Ovary (tissue), 9 donors: ENCODE data around the gene PTN. TPM values are rescaled to one million over a fixed set of nuclear protein-coding genes. Genes with fewer than 3 reads are reported as not detected.

Source experiments
- DNase-seq, 5 donors: peaks; one replicate each; pipeline ENCODE4 v3.0.0-alpha.2; 2019 to 2020
- H3K27ac ChIP-seq, 2 donors: fragments of 200-600 bp; one replicate each; pipeline versions ENCODE4 v1.5.1 to v1.8.0; 2019 to 2022
- H3K27me3 ChIP-seq: fragments of 200-600 bp; one replicate; pipeline ENCODE4 v1.8.0; 2022
- H3K36me3 ChIP-seq: fragments of 200-600 bp; sonication (generic); one replicate; pipeline ENCODE4 v1.5.1; 2019
- H3K4me1 ChIP-seq: one replicate; pipeline ENCODE4 v1.8.1; 2013; ENCODE audit warnings: mild to moderate bottlenecking, moderate library complexity; ENCODE audit not compliant: insufficient read depth
- H3K4me3 ChIP-seq: fragments of 200-600 bp; sonication (generic); one replicate; pipeline ENCODE4 v1.5.1; 2017
- H3K9me3 ChIP-seq, 2 donors: fragments of 200-600 bp in 1 of 2; sonication (generic) in 1 of 2; one replicate each; pipeline versions ENCODE4 v1.5.1 to v1.8.1; 2013 to 2019; ENCODE audit warnings: mild to moderate bottlenecking in 1 of 2, moderate library complexity in 1 of 2
- EP300 ChIP-seq: sonication (generic); formaldehyde crosslinking; IDR thresholded peaks from one replicate; pipeline ENCODE4 v1.6.1; 2017; ENCODE audit warnings: antibody characterized with exemption
- POLR2A ChIP-seq: fragments of 450-650 bp; IDR thresholded peaks from one replicate; pipeline ENCODE4 v1.6.1; 2017; ENCODE audit warnings: antibody characterized with exemption, mild to moderate bottlenecking, moderate library complexity
- WGBS, 3 donors: extraction: QIAGEN DNeasy Blood & Tissue Kit in 1 of 3; methylation state at CpG; one replicate each; pipeline versions ENCODE4 v1.1.5 to v1.1.7; 2013 to 2017; 5-methylcytosine and 5-hydroxymethylcytosine counted together
- intact Hi-C, 4 donors: fragments of 100-400 bp; cut with DNase I; formaldehyde crosslinking; loops; one replicate each; pipeline versions ENCODE4 v1.11.0 to v1.15.1; 2022 to 2023
- polyA plus RNA-seq, 2 donors: library from polyadenylated mRNA; stranded (reverse); fragments of 200-250 nt in 1 of 2; fragments of 350-450 nt in 1 of 2; fragmentation: Illumina TruSeq in 1 of 2; extraction: RNeasy Lipid Tissue Mini Kit (QIAGEN cat#74804) in 1 of 2; gene quantifications; one replicate each; pipeline ENCODE4 v1.2.3, GENCODE V29; 2013 to 2014
- total RNA-seq, 7 donors: library from RNA; depleted of rRNA in 2 of 7; stranded (reverse); fragments of >200 nt in 2 of 7; fragmentation: NEBNext Ultra II Directional in 3 of 7; extraction: Animal tissue kit (Norgen Biotek cat#: 25700) in 3 of 7; gene quantifications; one replicate each; pipeline versions ENCODE4 v1.1.0 to v1.2.4, GENCODE V29; 2016 to 2023
- TF ChIP-seq, protein P1 (sequence below), 3 donors: fragments of 450-650 bp in 2 of 3; fragments of 200-600 bp in 1 of 3; IDR thresholded peaks; one replicate each; pipeline versions ENCODE4 v1.5.1 to v1.8.0; 2016 to 2022; ENCODE audit warnings: antibody characterized with exemption in 3 of 3, mild to moderate bottlenecking in 1 of 3
- donor health status: DM: no; HTN: no; CAD: no; lungs with moderate emphysema.
- donor health status: DM: no; HTN: no; CAD: no.
- donor health status: Bipolar disorder and iron deficiency.
- donor health status: DM: yes; HTN: yes; CAD: no.
- donor health status: DM: no; HTN: no; CAD: no.
- donor health status: DM: yes; HTN: yes; CAD: no.

The PTN gene
- total and polyA plus RNA-seq, 9 donors, result 2.1 to 20.0 (median 4.3) TPM

DNA sequence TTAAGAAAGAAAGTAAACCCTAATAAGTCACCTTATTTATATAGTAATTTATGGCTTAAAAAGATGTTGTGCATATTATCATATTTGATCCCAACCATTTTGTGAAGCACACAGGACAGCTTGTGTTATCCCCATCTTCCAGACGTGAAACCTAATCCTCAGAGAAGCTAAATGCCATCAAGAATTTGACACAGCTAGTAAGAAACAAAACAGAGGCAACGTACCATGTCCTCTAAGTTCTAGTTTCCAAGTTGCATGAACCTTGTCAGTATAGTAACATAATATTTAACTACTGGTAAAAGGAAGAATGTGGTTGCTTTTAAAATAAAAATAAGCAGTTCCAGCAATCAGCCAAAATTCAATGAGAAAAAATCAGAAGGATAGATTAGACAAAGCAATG, 41.5 kb downstream of the PTN start:
- H3K36me3 ChIP-seq, result no peaks in the 10 kb centered on the region
- no peak overlapping the region for H3K27ac ChIP-seq
- WGBS, 3 donors, result 17 to 38% (median 22%) methylated on average over 2 of the region's 2 CpGs
- TF ChIP-seq EP300 (no peak), POLR2A (no peak)
- TF ChIP-seq, protein P1, sequence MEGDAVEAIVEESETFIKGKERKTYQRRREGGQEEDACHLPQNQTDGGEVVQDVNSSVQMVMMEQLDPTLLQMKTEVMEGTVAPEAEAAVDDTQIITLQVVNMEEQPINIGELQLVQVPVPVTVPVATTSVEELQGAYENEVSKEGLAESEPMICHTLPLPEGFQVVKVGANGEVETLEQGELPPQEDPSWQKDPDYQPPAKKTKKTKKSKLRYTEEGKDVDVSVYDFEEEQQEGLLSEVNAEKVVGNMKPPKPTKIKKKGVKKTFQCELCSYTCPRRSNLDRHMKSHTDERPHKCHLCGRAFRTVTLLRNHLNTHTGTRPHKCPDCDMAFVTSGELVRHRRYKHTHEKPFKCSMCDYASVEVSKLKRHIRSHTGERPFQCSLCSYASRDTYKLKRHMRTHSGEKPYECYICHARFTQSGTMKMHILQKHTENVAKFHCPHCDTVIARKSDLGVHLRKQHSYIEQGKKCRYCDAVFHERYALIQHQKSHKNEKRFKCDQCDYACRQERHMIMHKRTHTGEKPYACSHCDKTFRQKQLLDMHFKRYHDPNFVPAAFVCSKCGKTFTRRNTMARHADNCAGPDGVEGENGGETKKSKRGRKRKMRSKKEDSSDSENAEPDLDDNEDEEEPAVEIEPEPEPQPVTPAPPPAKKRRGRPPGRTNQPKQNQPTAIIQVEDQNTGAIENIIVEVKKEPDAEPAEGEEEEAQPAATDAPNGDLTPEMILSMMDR (IDR thresholded peaks at IDR 0.05), result no peak
- no peak for DNase-seq
- H3K27me3 ChIP-seq, result no peaks in the 10 kb centered on the region
- H3K4me3 ChIP-seq, result no peak overlapping the region
- no peaks in the 10 kb centered on the region for H3K4me1 ChIP-seq
- no peaks in the 10 kb centered on the region for H3K9me3 ChIP-seq
- intact Hi-C loops, result no loop called here

DNA sequence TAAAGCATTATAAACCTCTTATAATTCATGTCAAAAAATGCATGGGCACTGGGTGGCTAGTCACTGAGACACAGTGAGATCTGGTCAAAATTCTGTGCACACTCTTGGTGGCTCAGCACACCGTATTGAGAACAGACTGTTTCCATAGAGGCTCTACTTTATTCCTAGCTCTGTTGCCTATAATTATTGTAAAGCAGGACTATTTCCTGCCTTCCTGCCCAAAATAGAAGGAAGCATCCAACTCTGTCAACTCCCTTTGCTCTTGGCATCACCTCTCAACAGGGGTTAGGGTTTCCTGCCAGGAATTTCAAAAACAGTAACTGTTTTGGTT, 45.1 kb downstream of the PTN start:
- no peaks in the 10 kb centered on the region for H3K9me3 ChIP-seq
- no peak for DNase-seq
- intact Hi-C loops, result no loop called here
- H3K4me3 ChIP-seq, result no peak overlapping the region
- TF ChIP-seq EP300, result no peak
- no peak for TF ChIP-seq POLR2A
- TF ChIP-seq, protein P1 (IDR thresholded peaks at IDR 0.05), result no peak
- WGBS, 3 donors, result 5 to 19% (median 11%) methylated on average over 1 of the region's 1 CpG
- no peaks in the 10 kb centered on the region for H3K27me3 ChIP-seq
- H3K36me3 ChIP-seq, result no peaks in the 10 kb centered on the region
- no peaks in the 10 kb centered on the region for H3K4me1 ChIP-seq
- no peak overlapping the region for H3K27ac ChIP-seq

DNA sequence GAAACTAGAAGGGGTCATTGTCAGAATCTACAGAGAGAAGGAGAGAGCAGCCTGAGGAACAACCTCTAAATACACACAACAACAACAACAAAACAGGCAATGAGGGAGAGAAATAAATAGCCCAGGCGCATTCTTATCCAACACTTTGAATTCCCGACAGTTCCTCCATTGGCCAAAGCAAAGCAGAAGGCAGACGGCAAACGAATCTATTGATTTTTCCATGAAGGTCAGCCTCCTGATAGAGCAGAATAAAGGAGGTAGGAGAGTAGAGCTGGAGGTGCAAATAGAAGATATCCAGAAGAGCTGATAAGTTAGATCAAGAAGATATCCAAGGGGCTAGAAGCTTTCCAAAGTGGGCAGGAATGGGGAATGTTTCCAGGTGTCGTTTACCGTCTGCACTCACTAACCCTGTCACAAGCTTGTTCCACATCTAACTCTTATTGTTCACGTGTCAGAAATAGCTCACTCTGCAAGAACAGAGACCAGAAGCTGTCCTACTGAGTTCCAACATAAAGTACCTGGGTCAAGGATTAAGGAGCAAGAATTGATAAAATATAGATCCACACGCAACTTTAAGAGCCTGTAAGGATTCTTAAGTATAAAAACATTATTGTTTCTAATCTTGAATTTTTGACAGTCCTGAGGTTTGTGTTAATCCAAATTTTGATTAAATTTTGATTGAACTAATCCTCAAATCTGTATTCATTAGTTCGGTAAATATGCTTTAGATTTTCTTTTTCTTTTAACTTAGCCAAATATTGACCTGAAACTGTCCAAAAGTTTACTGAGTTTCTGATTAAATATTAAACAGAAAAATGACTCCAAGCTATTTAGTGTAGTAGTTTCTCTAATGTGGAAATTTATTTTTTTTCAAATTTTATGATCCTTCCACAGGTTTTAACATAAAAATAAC, 45.7 kb downstream of the PTN start:
- Histone ChIP-seq H3K4me3 (no peak overlapping the region), H3K4me1 (no peaks in the 10 kb centered on the region), H3K27ac (no peak overlapping the region), H3K36me3 (no peaks in the 10 kb centered on the region), H3K27me3 (no peaks in the 10 kb centered on the region), H3K9me3 (no peaks in the 10 kb centered on the region)
- intact Hi-C loops, result no loop called here
- no peak for DNase-seq
- 68 to 77% (median 71%) methylated on average over 9 of the region's 9 CpGs for WGBS, 3 donors
- no peak for TF ChIP-seq EP300

DNA sequence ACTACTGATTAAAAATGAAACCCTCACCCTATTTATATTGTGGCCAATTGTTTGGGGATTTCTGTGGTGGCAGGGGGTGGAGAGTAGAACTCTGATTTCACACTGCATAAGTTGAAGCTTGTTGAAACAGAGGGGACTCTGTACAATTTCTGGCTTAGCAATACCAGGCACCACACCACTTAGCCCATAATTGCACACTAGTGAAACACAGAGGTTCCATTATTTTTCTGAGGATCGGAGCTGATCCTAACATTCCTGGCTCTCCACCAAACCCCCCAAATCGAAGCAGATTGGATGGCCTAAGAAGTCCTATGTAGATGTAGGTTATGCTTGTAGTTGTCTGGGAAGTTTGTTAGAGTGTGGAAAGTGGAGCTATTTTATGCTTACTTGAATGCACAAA, 47.0 kb downstream of the PTN start:
- H3K9me3 ChIP-seq, result no peaks in the 10 kb centered on the region
- DNase-seq, result no peak
- no peak overlapping the region for H3K4me3 ChIP-seq
- no peak overlapping the region for H3K27ac ChIP-seq
- 78 to 89% (median 85%) methylated on average over 2 of the region's 2 CpGs for WGBS, 3 donors
- no peaks in the 10 kb centered on the region for H3K36me3 ChIP-seq
- TF ChIP-seq, protein P1 (IDR thresholded peaks at IDR 0.05), result no peak
- TF ChIP-seq POLR2A (no peak), EP300 (no peak)
- no peaks in the 10 kb centered on the region for H3K27me3 ChIP-seq
- H3K4me1 ChIP-seq, result no peaks in the 10 kb centered on the region
- intact Hi-C loops, result no loop called here

DNA sequence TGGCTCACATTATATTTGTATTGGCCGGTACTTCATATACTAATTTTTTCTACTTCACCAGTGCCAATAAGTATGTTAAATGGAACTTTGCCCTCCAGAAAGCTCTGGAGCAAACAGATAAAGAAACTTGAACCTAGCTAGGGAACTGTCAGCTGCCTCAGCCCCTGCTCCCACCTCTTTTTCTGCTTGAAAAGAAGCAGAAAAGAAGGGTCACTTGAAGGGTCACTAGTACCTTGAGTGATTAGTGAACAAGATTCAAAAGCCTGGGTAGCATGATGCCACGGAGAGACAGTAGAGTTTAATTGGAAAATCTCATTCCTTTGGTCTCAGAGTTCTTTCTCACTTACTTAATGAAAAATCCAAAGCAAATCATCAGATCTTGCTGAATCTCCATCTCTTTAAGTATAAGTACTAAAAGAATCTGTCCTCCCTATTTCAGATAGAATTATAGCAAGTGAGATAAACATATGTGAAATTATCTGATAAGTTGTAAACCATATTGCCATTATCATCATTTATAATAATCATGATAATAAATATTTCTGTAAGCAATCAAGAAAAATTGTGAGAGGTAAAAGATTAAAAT, 47.7 kb downstream of the PTN start:
- Histone ChIP-seq H3K4me1 (no peaks in the 10 kb centered on the region), H3K4me3 (no peak overlapping the region), H3K36me3 (no peaks in the 10 kb centered on the region), H3K27me3 (no peaks in the 10 kb centered on the region), H3K27ac (no peak overlapping the region), H3K9me3 (no peaks in the 10 kb centered on the region)
- no peak for DNase-seq
- WGBS, 3 donors, result 79 to 86% (median 85%) methylated on average over 2 of the region's 2 CpGs
- TF ChIP-seq, protein P1 (IDR thresholded peaks at IDR 0.05), result no peak
- TF ChIP-seq EP300 (no peak), POLR2A (no peak)
- intact Hi-C loops, result no loop called here
